Measurements from ENCODE around the gene TMEM54. TPM values are rescaled to one million over a fixed set of nuclear protein-coding genes. Genes with fewer than 3 reads are reported as not detected.
"Not testable (repeated sequence)": the region's sequence is repeated elsewhere in the genome, so short reads cannot be mapped to it uniquely, and the experiment has no call there.

TMEM54 gene
- total RNA-seq, 1 experiment from 2014 or later: 30.7 TPM

- H3K9me3 ChIP-seq: no peaks in the 10 kb centered on the region
- no peak for DNase-seq
- no peaks in the 10 kb centered on the region for H3K27me3 ChIP-seq
- H3K4me3 ChIP-seq: no peak overlapping the region
- no peaks in the 10 kb centered on the region for H3K36me3 ChIP-seq
Observed at GRCh38 chr1:32926562-32926961, 25.4 kb upstream of the TMEM54 start.

GRCh38 chr1:32925403-32926162 lies 24.4 kb upstream of the TMEM54 start:
- no peaks in the 10 kb centered on the region for H3K9me3 ChIP-seq
- no peaks in the 10 kb centered on the region for H3K27me3 ChIP-seq
- no peak for DNase-seq
- H3K4me3 ChIP-seq: no peak overlapping the region
- H3K36me3 ChIP-seq: no peaks in the 10 kb centered on the region

DNA sequence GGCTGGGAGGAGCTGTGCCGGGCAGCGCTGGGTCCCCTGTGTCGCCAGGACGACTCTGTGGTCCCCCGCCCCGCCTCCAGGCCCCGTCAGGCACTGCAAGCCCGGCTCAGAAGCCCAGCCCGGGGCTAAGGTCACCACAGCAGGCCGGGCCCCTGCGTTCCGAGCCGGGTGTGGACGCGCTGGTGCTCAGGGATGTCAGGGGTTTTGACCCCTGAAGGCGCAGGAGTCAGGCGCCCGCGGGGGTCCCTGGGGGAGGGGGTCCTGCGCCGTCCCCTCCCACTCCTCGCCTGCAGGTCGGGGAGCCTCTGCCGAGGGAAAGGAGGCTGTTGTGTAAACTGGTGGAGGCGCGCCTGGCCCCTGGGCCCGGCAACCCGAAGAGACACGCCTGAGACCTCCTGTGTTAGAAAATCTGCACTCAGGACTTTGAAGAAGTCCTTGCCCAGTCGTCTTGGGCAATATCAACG lies 23.7 kb upstream of the TMEM54 start:
- H3K9me3 ChIP-seq: no peaks in the 10 kb centered on the region
- H3K4me3 ChIP-seq: no peak overlapping the region
- DNase-seq: no peak

DNA sequence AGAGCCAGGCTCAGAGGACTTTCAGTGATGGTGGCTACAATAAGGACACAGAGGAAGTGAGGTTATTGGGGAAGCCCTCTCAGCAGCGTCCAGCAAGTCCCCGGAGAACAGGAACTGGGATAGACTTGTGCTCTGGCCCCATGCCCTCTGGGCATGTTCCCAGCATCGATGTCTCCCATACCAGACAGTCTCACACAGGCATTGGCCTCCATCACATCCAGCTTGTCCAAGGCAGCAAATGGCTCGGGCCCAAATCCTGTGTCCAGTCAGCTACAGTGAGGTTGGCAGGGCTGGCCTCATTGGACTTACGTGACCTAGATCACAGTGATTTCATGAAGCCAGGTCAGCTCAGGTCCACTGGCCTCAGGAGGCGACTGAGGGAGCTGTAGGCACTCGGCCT lies 19.6 kb upstream of the TMEM54 start:
- Histone ChIP-seq H3K27me3 (no peaks in the 10 kb centered on the region), H3K36me3 (no peaks in the 10 kb centered on the region), H3K9me3 (no peaks in the 10 kb centered on the region), H3K4me3 (no peak overlapping the region)
- peak; percentile 68 for DNase-seq

More for the DNA sequence above, 23.7 kb upstream of the TMEM54 start:
- no peaks in the 10 kb centered on the region for H3K36me3 ChIP-seq
- no peaks in the 10 kb centered on the region for H3K27me3 ChIP-seq

DNA sequence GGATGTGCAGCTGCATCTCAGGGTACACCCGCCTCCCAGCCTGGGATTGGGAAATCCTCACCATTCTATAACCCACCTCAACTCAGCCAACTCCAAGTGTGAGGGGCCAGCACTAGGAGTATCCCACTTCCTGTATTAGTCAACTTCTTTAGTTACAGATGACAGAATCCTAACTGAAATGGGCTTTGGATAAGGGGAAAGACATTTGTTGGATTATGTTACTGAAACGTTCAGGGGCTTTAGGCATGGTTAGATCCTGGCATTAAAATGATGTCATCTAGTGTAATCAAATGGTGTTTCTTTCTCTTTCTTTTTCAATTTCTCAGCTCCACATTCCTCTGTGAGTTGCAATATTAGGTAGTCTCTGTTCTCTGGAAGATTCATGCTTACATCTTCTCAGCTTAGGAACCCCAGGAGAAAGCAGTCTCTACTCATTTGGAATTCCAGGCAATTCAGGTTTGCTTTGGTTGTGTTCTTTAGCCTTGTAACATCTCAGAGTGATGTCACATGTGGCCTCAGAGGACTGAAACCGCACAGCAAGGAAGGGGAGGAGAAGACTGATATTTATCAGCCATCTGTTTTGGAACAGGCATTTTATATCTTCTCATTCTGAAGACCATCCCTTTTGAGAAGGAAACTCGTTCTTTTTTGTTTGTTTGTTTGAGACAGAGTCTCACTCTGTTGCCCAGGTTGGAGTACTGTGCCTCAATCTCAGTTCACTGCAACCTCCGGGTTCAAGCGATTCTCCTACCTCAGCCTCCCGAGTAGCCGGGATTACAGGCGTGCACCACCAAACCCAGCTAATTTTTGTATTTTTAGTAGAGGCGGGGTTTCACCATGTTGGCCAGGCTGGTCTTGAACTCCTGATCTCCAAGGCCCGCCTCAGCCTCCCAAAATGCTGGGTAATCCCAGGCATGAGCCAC lies 18.9 kb upstream of the TMEM54 start:
- DNase-seq: peak; percentile 66
- no peaks in the 10 kb centered on the region for H3K9me3 ChIP-seq
- no peaks in the 10 kb centered on the region for H3K36me3 ChIP-seq
- H3K27me3 ChIP-seq: no peaks in the 10 kb centered on the region
- H3K4me3 ChIP-seq: no peak overlapping the region

GRCh38 chr1:32918179-32918578 lies 17.0 kb upstream of the TMEM54 start:
- Histone ChIP-seq H3K36me3 (no peaks in the 10 kb centered on the region), H3K4me3 (no peak overlapping the region), H3K9me3 (no peaks in the 10 kb centered on the region), H3K27me3 (no peaks in the 10 kb centered on the region)
- DNase-seq: no peak

- H3K27me3 ChIP-seq: no peaks in the 10 kb centered on the region
- H3K9me3 ChIP-seq: no peaks in the 10 kb centered on the region
- no peaks in the 10 kb centered on the region for H3K36me3 ChIP-seq
- no peak for DNase-seq
- H3K4me3 ChIP-seq: no peak overlapping the region
Observed at GRCh38 chr1:32917521-32917920, 16.3 kb upstream of the TMEM54 start.

- Histone ChIP-seq H3K4me3 (no peak overlapping the region), H3K9me3 (no peaks in the 10 kb centered on the region), H3K27me3 (no peaks in the 10 kb centered on the region), H3K36me3 (no peaks in the 10 kb centered on the region)
- no peak for DNase-seq
Observed at GRCh38 chr1:32915766-32916706, 14.8 kb upstream of the TMEM54 start.

DNA sequence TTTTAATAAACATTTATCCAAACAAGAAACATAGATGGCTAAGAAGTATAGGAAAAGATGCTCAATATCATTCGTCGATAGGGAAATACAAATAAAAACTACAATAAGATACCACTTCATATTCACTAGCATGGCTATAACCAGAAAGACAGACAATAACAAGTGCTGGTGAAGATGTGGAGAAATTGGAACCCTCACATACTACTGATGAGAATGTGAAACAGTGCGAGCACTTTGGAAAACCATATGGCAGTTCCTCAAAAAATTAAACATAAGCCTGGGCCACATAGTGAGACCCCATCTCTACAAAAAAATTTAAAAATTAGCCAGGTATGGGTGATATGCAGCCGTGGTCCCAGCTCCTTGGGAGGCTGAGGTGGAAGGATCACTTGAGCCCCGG lies 9.1 kb upstream of the TMEM54 start:
- H3K36me3 ChIP-seq: no peaks in the 10 kb centered on the region
- H3K9me3 ChIP-seq: no peaks in the 10 kb centered on the region
- no peaks in the 10 kb centered on the region for H3K27me3 ChIP-seq
- DNase-seq: no peak
- no peak overlapping the region for H3K4me3 ChIP-seq

GRCh38 chr1:32907435-32907834 lies 6.2 kb upstream of the TMEM54 start:
- no peak for DNase-seq
- Histone ChIP-seq H3K4me3 (no peak overlapping the region), H3K27me3 (no peaks in the 10 kb centered on the region), H3K9me3 (no peaks in the 10 kb centered on the region), H3K36me3 (no peaks in the 10 kb centered on the region)

DNA sequence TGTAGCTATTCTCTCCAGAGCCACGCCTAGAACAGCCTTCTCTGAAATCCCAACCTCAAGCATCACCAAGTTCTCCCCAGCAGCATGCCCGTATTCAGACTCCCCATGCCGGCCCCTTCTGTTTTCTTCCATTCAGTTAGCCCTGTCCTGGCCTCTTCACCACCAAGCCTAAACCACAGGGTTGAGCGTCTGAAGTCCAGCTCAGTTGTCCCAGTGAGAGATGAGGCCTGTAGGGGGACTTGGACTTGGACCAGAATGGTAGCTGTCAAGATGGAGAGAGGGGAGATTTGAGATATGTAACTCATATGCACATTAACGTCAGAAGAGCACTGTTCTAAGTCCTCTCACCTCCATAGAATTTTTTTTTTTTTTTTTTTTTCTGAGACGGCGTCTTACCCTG lies 5.5 kb upstream of the TMEM54 start:
- no peak for DNase-seq
- Histone ChIP-seq H3K27me3 (no peaks in the 10 kb centered on the region), H3K4me3 (no peak overlapping the region), H3K36me3 (no peaks in the 10 kb centered on the region), H3K9me3 (no peaks in the 10 kb centered on the region)

- DNase-seq, H3K36me3 ChIP-seq, H3K4me3 ChIP-seq, H3K27me3 ChIP-seq, H3K9me3 ChIP-seq: not testable (repeated sequence)
Observed at GRCh38 chr1:32905588-32905987, 4.4 kb upstream of the TMEM54 start.

GRCh38 chr1:32904797-32905196 lies 3.6 kb upstream of the TMEM54 start:
- Histone ChIP-seq H3K27me3 (no peaks in the 10 kb centered on the region), H3K9me3 (no peaks in the 10 kb centered on the region), H3K36me3 (no peaks in the 10 kb centered on the region), H3K4me3 (no peak overlapping the region)
- no peak for DNase-seq

DNA sequence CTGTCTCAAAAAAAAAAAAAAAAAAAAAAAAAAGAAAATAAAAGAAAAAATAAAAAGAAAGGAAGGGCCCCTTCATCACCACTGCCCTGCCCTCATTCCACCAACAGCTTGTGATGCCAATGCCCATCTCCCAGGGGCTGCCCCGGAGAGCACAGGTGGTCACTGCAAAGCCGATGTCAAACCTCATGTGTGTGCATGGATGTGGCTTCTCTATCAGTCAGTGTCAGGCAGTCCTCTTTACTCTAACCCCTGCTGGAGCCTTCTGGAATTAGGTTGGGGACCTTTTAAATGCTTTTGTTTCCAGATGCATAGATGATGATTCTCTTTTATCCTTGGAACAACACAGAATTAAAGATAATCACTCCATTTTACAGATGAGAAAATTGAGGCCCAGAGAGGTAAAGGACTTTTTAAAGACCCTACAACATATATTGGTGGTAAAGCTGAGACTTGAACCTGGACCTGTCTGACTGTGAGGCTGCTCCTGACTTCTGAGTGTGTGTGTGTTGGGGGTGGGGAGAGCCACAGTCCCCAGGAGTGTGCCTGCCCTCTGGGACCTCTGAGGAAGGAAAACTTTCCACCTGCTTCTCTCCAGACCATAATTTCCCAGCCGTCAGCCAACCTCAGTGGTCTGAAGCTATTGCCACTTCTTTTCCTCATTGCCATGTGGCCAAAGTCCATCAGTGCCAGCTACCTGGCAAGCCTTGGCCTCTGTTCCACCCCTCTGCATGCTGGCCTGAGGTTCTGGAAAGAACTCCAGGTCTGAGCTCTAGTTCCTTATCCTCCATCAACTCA lies 3.0 kb upstream of the TMEM54 start:
- DNase-seq: no peak
- no peaks in the 10 kb centered on the region for H3K9me3 ChIP-seq

DNA sequence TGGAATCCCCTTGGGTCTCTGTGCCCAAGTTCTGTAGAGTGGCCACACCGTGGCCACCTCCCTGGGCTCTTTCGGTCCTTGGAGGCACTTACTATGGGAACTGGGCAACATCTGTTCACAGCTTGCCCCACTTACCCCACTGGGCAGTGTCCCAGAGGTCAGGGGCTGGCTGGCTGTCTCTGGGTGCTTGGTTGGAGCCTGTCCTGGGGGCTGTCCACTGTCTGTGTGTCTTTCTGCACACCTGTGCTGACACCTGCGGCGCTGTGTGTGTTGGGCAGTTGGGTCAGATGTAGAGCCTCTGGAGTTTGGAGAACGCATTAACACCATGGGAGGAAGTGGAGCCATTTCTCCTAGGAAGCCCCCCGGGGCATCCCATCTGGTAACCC lies 1.3 kb upstream of the TMEM54 start:
- DNase-seq: no peak
- no peaks in the 10 kb centered on the region for H3K27me3 ChIP-seq

More for the DNA sequence above, 3.0 kb upstream of the TMEM54 start:
- H3K4me3 ChIP-seq: no peak overlapping the region
- no peaks in the 10 kb centered on the region for H3K36me3 ChIP-seq
- no peaks in the 10 kb centered on the region for H3K27me3 ChIP-seq

More for the DNA sequence above, 1.3 kb upstream of the TMEM54 start:
- no peaks in the 10 kb centered on the region for H3K36me3 ChIP-seq
- no peaks in the 10 kb centered on the region for H3K9me3 ChIP-seq
- no peak overlapping the region for H3K4me3 ChIP-seq
